GM18517 (cell line): Measurements from ENCODE around the gene FAM174C.

Experiments used
- ATAC-seq: cut with Tn5 transposase; IDR thresholded peaks from one replicate; pipeline ENCODE4 v1.9.1; 2021; ENCODE audit warnings: mild to moderate bottlenecking, moderate library complexity; ENCODE audit not compliant: unreplicated experiment

FAM174C gene

DNA sequence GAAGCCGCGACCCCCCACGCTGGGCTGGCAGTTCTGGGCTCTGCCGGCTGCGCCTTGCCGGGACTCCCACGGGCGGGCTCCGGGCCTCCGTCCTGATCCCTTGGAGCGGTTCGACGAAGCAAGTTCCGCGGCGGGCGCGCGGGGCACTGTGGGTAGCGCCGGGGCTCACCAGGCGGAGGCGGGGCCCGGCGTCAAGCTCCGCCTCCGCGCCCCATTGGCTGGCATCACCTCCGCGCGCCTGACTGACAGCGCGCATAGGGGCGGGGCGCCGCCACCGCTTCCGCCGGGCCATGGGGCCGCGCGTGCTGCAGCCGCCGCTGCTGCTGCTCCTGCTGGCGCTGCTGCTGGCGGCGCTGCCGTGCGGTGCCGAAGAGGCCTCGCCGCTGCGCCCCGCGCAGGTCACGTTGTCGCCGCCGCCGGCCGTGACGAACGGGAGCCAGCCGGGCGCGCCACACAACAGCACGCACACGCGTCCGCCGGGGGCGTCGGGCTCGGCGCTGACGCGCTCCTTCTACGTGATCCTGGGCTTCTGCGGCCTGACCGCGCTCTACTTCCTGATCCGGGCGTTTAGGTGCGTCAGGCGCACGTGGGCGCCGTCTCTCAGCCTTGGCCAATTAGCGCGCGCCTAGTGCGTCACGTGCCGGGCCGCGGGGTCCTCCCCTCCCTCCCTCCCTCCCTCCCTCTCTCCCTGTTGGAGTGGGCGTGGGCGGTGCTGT, at the start of gene FAM174C:
FAM174C (plus strand) TSS at position 271 of the 716 bp plus-strand sequence; CDS start at position 291, 20 bp downstream.
- ATAC-seq, result peak; percentile 62

GRCh38 chr19:1226227-1226518, 49.2 kb upstream of the FAM174C start:
- ATAC-seq, result no peak

GRCh38 chr19:1226522-1227303, 48.6 kb upstream of the FAM174C start:
- no peak for ATAC-seq

GRCh38 chr19:1227304-1228054, 47.9 kb upstream of the FAM174C start:
- ATAC-seq, result no peak

GRCh38 chr19:1228161-1228957, 47.0 kb upstream of the FAM174C start:
- no peak for ATAC-seq

GRCh38 chr19:1229056-1229923, 46.0 kb upstream of the FAM174C start:
- ATAC-seq, result no peak

GRCh38 chr19:1229924-1230782, 45.2 kb upstream of the FAM174C start:
- ATAC-seq, result no peak

GRCh38 chr19:1230783-1231489, 44.4 kb upstream of the FAM174C start:
- no peak for ATAC-seq

- no peak for ATAC-seq
Measured at GRCh38 chr19:1231729-1232637, 43.3 kb upstream of the FAM174C start.

DNA sequence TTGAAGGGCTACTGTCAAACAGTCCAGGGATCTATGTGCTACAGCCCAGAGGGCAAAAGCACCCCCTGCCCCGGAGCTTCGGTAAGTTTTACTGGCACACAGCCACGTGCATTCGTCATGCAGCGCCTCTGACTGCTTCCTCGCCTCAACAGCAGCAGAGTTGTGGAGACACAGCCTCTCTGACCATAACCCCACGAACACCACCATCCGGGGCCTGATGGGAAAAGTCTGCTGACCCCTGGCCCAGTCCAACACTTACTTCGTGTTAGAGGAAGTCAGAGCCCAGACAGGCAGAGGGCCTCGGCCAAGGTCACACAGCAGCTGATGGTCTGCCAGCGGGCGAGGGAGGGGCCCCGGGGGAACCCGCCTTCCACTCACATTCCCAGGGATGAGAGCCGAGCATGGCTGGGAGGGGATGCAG, 42.7 kb upstream of the FAM174C start:
- ATAC-seq, result no peak

GRCh38 chr19:1233115-1233667, 42.1 kb upstream of the FAM174C start:
- ATAC-seq, result no peak

- ATAC-seq, result no peak
Measured at GRCh38 chr19:1234051-1234954, 41.0 kb upstream of the FAM174C start.

DNA sequence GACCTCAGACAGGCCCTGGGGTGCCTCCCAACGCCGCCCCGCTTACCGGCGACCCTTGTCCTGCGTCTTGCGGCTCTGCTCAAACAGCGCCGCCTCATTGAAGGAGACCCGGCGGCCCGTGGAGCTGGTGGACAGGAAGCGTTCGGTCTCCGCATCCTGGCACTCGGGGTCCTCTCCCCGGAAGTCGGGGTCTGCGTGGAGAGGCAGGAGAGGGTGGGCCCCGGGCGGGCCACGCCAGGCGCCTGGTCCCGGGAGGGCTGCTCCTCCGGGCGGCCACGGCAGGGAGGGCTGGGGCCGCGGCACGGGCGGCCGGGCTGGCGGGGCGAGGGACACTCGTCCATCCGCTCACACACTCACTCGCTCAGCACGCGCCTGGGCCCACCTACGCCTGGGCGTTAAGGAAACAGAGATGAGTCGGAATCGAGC, 40.4 kb upstream of the FAM174C start:
- ATAC-seq, result no peak

DNA sequence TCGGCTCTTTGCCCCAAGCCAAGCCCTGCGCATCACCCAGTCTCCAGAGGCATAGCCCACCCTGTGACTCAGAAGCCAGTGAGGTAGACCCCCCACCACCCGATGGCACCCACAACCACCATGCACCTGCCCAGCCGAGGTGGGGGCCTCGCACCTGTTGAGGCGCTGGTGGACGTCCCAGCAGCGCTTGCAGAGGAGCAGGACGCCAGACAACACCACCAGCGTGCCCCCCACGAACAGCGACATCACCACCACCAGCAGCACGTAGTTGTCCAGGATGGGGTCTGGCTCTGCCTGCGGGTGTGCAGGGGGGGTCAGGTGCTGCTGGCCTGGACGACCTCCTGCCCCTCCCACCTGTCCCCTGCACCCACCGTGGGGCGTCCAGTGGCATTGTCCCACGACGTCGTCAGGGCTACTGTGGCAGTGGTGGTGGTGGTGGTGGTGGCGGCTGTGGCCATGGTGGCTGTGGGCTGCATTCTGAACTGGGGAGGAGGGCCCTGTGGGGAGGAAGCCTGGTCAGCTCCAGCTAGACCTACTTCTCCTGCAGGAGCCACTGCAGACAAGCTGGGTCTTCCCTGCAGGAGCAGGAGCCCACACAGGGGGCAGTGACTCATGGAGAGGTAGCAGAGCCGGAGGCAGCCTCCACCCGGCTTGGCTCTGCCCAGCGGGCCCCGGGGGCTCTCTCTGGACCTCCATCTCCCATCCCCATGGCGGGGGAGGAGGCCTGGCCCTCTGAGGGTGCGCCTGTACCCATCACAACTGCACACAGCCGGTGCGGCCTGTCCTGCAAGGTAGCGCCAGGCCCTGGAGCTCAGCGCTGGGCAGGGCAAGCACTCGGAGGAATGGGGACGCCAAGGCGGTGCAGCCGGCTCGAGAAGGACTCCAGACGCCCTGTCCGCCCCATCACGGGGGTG, 39.4 kb upstream of the FAM174C start:
- no peak for ATAC-seq

DNA sequence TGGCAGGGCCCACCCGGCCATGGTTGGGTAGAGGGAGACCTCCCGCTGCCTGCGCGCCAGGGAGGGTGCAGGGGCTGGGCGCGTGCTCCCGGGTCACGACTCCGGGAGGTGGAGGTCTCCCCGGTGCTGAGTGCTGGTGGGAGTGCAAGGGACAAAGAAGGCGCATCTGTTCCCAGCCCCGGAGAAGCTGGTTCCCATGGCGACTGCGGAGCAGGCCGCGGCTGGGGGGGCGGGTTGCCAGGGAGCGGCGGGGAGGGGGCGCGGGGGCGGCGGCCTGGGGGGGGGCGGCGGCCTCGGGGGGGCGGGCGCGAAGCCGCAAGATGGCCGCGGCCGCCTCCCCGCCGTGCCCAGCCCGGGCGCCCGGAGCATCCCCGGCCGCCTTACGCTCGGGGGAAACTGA, 38.8 kb upstream of the FAM174C start:
- no peak for ATAC-seq
